IPS-18a (cell line): ENCODE measurements around the gene GORAB.
A peak's percentile ranks its signal among the peaks of the same experiment; 100 is the strongest.

Experiments used
- H3K27ac ChIP-seq: one replicate; pipeline ENCODE4 v1.5.1; 2013; ENCODE audit warnings: low read length
- H3K27me3 ChIP-seq: one replicate; pipeline ENCODE4 v1.6.1; 2013; ENCODE audit warnings: mild to moderate bottlenecking, low read length; ENCODE audit not compliant: control insufficient read depth, insufficient read depth
- H3K36me3 ChIP-seq: one replicate; pipeline ENCODE4 v1.6.1; 2013; ENCODE audit warnings: low read depth, low read length; ENCODE audit not compliant: control insufficient read depth
- H3K4me1 ChIP-seq: one replicate; pipeline ENCODE4 v1.6.1; 2013; ENCODE audit warnings: low read depth, low read length; ENCODE audit not compliant: control insufficient read depth
- H3K4me3 ChIP-seq: one replicate; pipeline ENCODE4 v1.5.1; 2013; ENCODE audit warnings: low read length
- H3K9ac ChIP-seq: one replicate; pipeline ENCODE4 v1.6.1; 2013; ENCODE audit warnings: mild to moderate bottlenecking, low read length, moderate library complexity
- H3K9me3 ChIP-seq: one replicate; pipeline ENCODE4 v1.6.1; 2013; ENCODE audit warnings: low read depth, low read length; ENCODE audit not compliant: control insufficient read depth

GORAB gene

GRCh38 chr1:170518185-170518834, 13.7 kb upstream of the GORAB start:
- Histone ChIP-seq H3K36me3 (no peaks in the 10 kb centered on the region), H3K9ac (no peak overlapping the region), H3K9me3 (no peaks in the 10 kb centered on the region), H3K4me3 (no peak overlapping the region), H3K27me3 (no peaks in the 10 kb centered on the region), H3K27ac (no peak overlapping the region), H3K4me1 (no peaks in the 10 kb centered on the region)

- no peak overlapping the region for H3K9ac ChIP-seq
- no peak overlapping the region for H3K27ac ChIP-seq
- H3K4me1 ChIP-seq: no peaks in the 10 kb centered on the region
- no peaks in the 10 kb centered on the region for H3K36me3 ChIP-seq
- H3K9me3 ChIP-seq: no peaks in the 10 kb centered on the region
- H3K4me3 ChIP-seq: no peak overlapping the region
- H3K27me3 ChIP-seq: no peaks in the 10 kb centered on the region
Measured at GRCh38 chr1:170518965-170519364, 13.0 kb upstream of the GORAB start.

GRCh38 chr1:170520601-170521000, 11.4 kb upstream of the GORAB start:
- no peaks in the 10 kb centered on the region for H3K4me1 ChIP-seq
- no peaks in the 10 kb centered on the region for H3K36me3 ChIP-seq
- no peak overlapping the region for H3K27ac ChIP-seq
- H3K9ac ChIP-seq: no peak overlapping the region
- H3K9me3 ChIP-seq: no peaks in the 10 kb centered on the region
- no peaks in the 10 kb centered on the region for H3K27me3 ChIP-seq
- no peak overlapping the region for H3K4me3 ChIP-seq

GRCh38 chr1:170521818-170522217, 10.1 kb upstream of the GORAB start:
- H3K27ac ChIP-seq: no peak overlapping the region
- H3K27me3 ChIP-seq: no peaks in the 10 kb centered on the region
- no peaks in the 10 kb centered on the region for H3K36me3 ChIP-seq
- no peaks in the 10 kb centered on the region for H3K4me1 ChIP-seq
- no peak overlapping the region for H3K9ac ChIP-seq
- H3K9me3 ChIP-seq: no peaks in the 10 kb centered on the region
- no peak overlapping the region for H3K4me3 ChIP-seq

GRCh38 chr1:170530972-170531757, 801 bp upstream of the GORAB start:
- H3K36me3 ChIP-seq: no peaks in the 10 kb centered on the region
- H3K27ac ChIP-seq: peak overlapping the region; percentile 99
- H3K9me3 ChIP-seq: no peaks in the 10 kb centered on the region
- peaks cover 7% of the 10 kb centered on the region for H3K4me1 ChIP-seq
- H3K9ac ChIP-seq: peak overlapping the region; percentile 94
- H3K4me3 ChIP-seq: peak overlapping the region; percentile 92
- no peaks in the 10 kb centered on the region for H3K27me3 ChIP-seq

- Histone ChIP-seq H3K9me3 (no peaks in the 10 kb centered on the region), H3K36me3 (no peaks in the 10 kb centered on the region), H3K27ac (no peak overlapping the region), H3K4me1 (peaks cover 7% of the 10 kb centered on the region), H3K27me3 (no peaks in the 10 kb centered on the region), H3K9ac (peak overlapping the region; percentile 94), H3K4me3 (peak overlapping the region; percentile 92)
Measured at GRCh38 chr1:170533298-170533697, 1.3 kb downstream of the GORAB start.

GRCh38 chr1:170534626-170535147, 2.7 kb downstream of the GORAB start:
- Histone ChIP-seq H3K27ac (no peak overlapping the region), H3K27me3 (no peaks in the 10 kb centered on the region), H3K9me3 (no peaks in the 10 kb centered on the region), H3K9ac (no peak overlapping the region), H3K4me3 (no peak overlapping the region), H3K36me3 (peaks cover 8% of the 10 kb centered on the region), H3K4me1 (peaks cover 7% of the 10 kb centered on the region)

GRCh38 chr1:170535418-170535817, 3.5 kb downstream of the GORAB start:
- Histone ChIP-seq H3K4me3 (no peak overlapping the region), H3K9me3 (no peaks in the 10 kb centered on the region), H3K27me3 (no peaks in the 10 kb centered on the region), H3K9ac (no peak overlapping the region), H3K27ac (no peak overlapping the region), H3K4me1 (peaks cover 7% of the 10 kb centered on the region), H3K36me3 (peaks cover 15% of the 10 kb centered on the region)

GRCh38 chr1:170536924-170537551, 5.1 kb downstream of the GORAB start:
- Histone ChIP-seq H3K4me1 (peaks cover 7% of the 10 kb centered on the region), H3K9me3 (no peaks in the 10 kb centered on the region), H3K36me3 (peaks cover 30% of the 10 kb centered on the region), H3K27me3 (no peaks in the 10 kb centered on the region), H3K27ac (no peak overlapping the region), H3K9ac (no peak overlapping the region), H3K4me3 (no peak overlapping the region)

GRCh38 chr1:170537798-170538503, 6.0 kb downstream of the GORAB start:
- H3K4me3 ChIP-seq: no peak overlapping the region

GRCh38 chr1:170538687-170539086, 6.7 kb downstream of the GORAB start:
- Histone ChIP-seq H3K9me3 (no peaks in the 10 kb centered on the region), H3K36me3 (peaks cover 47% of the 10 kb centered on the region), H3K4me1 (no peaks in the 10 kb centered on the region), H3K9ac (no peak overlapping the region), H3K27ac (no peak overlapping the region), H3K4me3 (no peak overlapping the region), H3K27me3 (no peaks in the 10 kb centered on the region)

More at GRCh38 chr1:170537798-170538503, 6.0 kb downstream of the GORAB start:
- H3K9me3 ChIP-seq: no peaks in the 10 kb centered on the region
- H3K4me1 ChIP-seq: peaks cover 5% of the 10 kb centered on the region
- H3K27me3 ChIP-seq: no peaks in the 10 kb centered on the region
- peaks cover 39% of the 10 kb centered on the region for H3K36me3 ChIP-seq
- no peak overlapping the region for H3K9ac ChIP-seq
- no peak overlapping the region for H3K27ac ChIP-seq
